HEK293T (cell line): Measurements from ENCODE around the gene HTATIP2.

Experiments
- CTCF ChIA-PET: fragments of 350-600 bp; formaldehyde crosslinking; extraction: SDS; loops from one replicate; lab custom pipeline; 2021; ENCODE audit warnings: antibody characterized with exemption, inconsistent platforms; lab: Yijun Ruan, JAX
- POLR2A ChIA-PET: fragments of 350-600 bp; formaldehyde crosslinking; extraction: SDS; loops from one replicate; lab custom pipeline; 2020; ENCODE audit warnings: antibody characterized with exemption, inconsistent platforms; lab: Yijun Ruan, JAX
- DNase-seq: peaks from one replicate; pipeline ENCODE4 v3.0.0; 2012; ENCODE audit warnings: mixed read lengths; ENCODE audit errors: extremely low spot score
- ARNT ChIP-seq: fragments of 450-650 bp; IDR thresholded peaks from 2 replicates; pipeline ENCODE4 v1.6.1; 2017; ENCODE audit warnings: mild to moderate bottlenecking
- BHLHE40 ChIP-seq: fragments of 450-650 bp; IDR thresholded peaks from 2 replicates; pipeline ENCODE4 v1.6.1; 2016; ENCODE audit warnings: mild to moderate bottlenecking, moderate library complexity, borderline replicate concordance
- CTBP1 ChIP-seq: fragments of 450-650 bp; IDR thresholded peaks from 2 replicates; pipeline ENCODE4 v1.6.1; 2016; ENCODE audit warnings: borderline replicate concordance
- ELF4 ChIP-seq: fragments of 450-650 bp; IDR thresholded peaks from 2 replicates; pipeline ENCODE4 v1.6.1; 2017; ENCODE audit warnings: antibody characterized with exemption
- FOXA1 ChIP-seq: fragments of 450-650 bp; IDR thresholded peaks from 2 replicates; pipeline ENCODE4 v1.6.1; 2016; ENCODE audit warnings: mild to moderate bottlenecking
- FOXK2 ChIP-seq: fragments of 450-650 bp; IDR thresholded peaks from 2 replicates; pipeline ENCODE4 v1.6.1; 2016; ENCODE audit warnings: mild to moderate bottlenecking
- FOXM1 ChIP-seq: fragments of 450-650 bp; IDR thresholded peaks from 2 replicates; pipeline ENCODE4 v1.6.1; 2017; ENCODE audit warnings: mild to moderate bottlenecking, borderline replicate concordance
- HDGF ChIP-seq: fragments of 450-650 bp; IDR thresholded peaks from 2 replicates; pipeline ENCODE4 v1.6.1; 2017; ENCODE audit warnings: antibody characterized with exemption, borderline replicate concordance
- L3MBTL2 ChIP-seq: fragments of 450-650 bp; conservative IDR thresholded peaks from 2 replicates; pipeline ENCODE4 v1.6.1; 2016; ENCODE audit warnings: mild to moderate bottlenecking
- LEF1 ChIP-seq: fragments of 450-650 bp; IDR thresholded peaks from 2 replicates; pipeline ENCODE4 v1.6.1; 2017; ENCODE audit warnings: mild to moderate bottlenecking, borderline replicate concordance
- NFRKB ChIP-seq: fragments of 450-650 bp; IDR thresholded peaks from 2 replicates; pipeline ENCODE4 v1.6.1; 2016; ENCODE audit warnings: mild to moderate bottlenecking, moderate library complexity
- SP1 ChIP-seq: fragments of 450-650 bp; IDR thresholded peaks from 2 replicates; pipeline ENCODE4 v1.6.1; 2017
- SUZ12 ChIP-seq: fragments of 450-650 bp; IDR thresholded peaks from 2 replicates; pipeline ENCODE4 v1.6.1; 2016; ENCODE audit warnings: mild to moderate bottlenecking
- TARDBP ChIP-seq: fragments of 450-650 bp; IDR thresholded peaks from 2 replicates; pipeline ENCODE4 v1.6.1; 2016
- ZNF384 ChIP-seq: fragments of 450-650 bp; IDR thresholded peaks from 2 replicates; pipeline ENCODE4 v1.6.1; 2016
- TF ChIP-seq, protein P1 (sequence below): fragments of 450-650 bp; IDR thresholded peaks from 2 replicates; pipeline ENCODE4 v1.6.1; 2016

Gene HTATIP2

DNA sequence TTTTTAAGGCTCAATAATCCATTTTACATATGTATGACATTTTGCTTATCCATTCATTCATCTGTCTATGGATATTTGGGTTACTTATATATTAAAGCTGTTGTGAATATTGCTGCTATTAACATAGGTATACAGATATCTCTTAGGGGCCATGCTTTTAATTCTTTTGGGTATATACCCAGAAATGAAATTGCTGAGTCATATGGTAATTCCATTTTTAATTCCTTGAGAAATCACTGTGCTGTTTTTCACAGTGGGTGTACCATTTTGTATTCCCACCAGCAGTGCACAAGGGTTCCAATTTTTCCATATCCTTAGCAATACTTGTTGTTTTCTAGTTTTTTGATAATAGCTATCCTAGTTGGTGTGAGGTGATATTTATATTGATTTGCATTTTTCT is 43.0 kb downstream of the HTATIP2 start:
- CTCF ChIA-PET = no interaction called here

GRCh38 chr11:20407344-20407743 is 43.8 kb downstream of the HTATIP2 start:
- ChIA-PET POLR2A (no interaction called here), CTCF (no interaction called here)
- TF ChIP-seq TARDBP (no peak), FOXM1 (no peak), HDGF (no peak), SP1 (no peak), CTBP1 (no peak), ZNF384 (no peak), NFRKB (no peak), FOXA1 (no peak), ARNT (no peak), ELF4 (no peak), L3MBTL2 (no peak), LEF1 (no peak), BHLHE40 (no peak), SUZ12 (no peak), FOXK2 (no peak)
- TF ChIP-seq, protein P1, sequence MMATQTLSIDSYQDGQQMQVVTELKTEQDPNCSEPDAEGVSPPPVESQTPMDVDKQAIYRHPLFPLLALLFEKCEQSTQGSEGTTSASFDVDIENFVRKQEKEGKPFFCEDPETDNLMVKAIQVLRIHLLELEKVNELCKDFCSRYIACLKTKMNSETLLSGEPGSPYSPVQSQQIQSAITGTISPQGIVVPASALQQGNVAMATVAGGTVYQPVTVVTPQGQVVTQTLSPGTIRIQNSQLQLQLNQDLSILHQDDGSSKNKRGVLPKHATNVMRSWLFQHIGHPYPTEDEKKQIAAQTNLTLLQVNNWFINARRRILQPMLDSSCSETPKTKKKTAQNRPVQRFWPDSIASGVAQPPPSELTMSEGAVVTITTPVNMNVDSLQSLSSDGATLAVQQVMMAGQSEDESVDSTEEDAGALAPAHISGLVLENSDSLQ = no peak
- DNase-seq = no peak

More for the DNA sequence above, 43.0 kb downstream of the HTATIP2 start:
- no peak for TF ChIP-seq FOXA1
- no peak for TF ChIP-seq ELF4
- TF ChIP-seq FOXK2 = no peak
- no peak for TF ChIP-seq ZNF384
- TF ChIP-seq, protein P1 = no peak
- no peak for TF ChIP-seq FOXM1
- no peak for TF ChIP-seq SUZ12
- no peak for TF ChIP-seq CTBP1
- POLR2A ChIA-PET = interaction anchor here (0.5 kb wide), 1 partner anchor 9 kb away, joined by 3 read pairs; no protein-coding TSS in a partner anchor
- DNase-seq = no peak

- ChIA-PET POLR2A (no interaction called here), CTCF (no interaction called here)
- no peak for DNase-seq
- no peak for TF ChIP-seq LEF1
- TF ChIP-seq ARNT = no peak
- no peak for TF ChIP-seq SUZ12
- TF ChIP-seq L3MBTL2 = no peak
- TF ChIP-seq HDGF = no peak
- TF ChIP-seq BHLHE40 = no peak
- TF ChIP-seq SP1 = no peak
- TF ChIP-seq FOXA1 = no peak
Observed at GRCh38 chr11:20415432-20415831, 51.9 kb downstream of the HTATIP2 start.

GRCh38 chr11:20417771-20418170 is 54.3 kb downstream of the HTATIP2 start:
- DNase-seq = no peak
- TF ChIP-seq FOXA1 (no peak), CTBP1 (no peak), SP1 (no peak), NFRKB (no peak), ZNF384 (no peak), ELF4 (no peak), SUZ12 (no peak), FOXM1 (no peak)
- TF ChIP-seq, protein P1 = no peak
- ChIA-PET POLR2A (no interaction called here), CTCF (no interaction called here)

DNA sequence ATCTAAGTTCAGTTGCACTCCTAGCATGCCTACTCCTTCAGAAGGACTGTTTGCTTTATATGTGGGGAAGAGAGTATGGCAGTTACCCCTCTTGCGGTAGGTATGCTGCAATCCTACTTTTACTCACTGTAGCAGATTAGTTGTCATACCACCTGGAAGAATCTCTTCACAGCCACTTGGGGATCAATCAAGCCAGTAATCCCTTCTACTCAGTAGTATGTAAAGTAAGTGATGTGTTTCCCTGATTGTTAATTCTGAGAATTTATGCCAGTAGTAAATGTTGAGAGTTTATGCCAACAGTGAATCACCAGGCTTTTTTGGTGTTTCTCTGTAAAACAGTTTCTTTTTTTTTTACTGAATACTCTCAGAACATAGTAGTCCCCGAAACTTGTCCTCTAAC is 58.4 kb downstream of the HTATIP2 start:
- CTCF ChIA-PET = no interaction called here
- DNase-seq = no peak
- no peak for TF ChIP-seq SP1
- TF ChIP-seq L3MBTL2 = no peak
- no peak for TF ChIP-seq CTBP1
- TF ChIP-seq, protein P1 = no peak
- no peak for TF ChIP-seq HDGF
- no peak for TF ChIP-seq ARNT
- no peak for TF ChIP-seq FOXK2
- no peak for TF ChIP-seq ZNF384
- no peak for TF ChIP-seq NFRKB
- no peak for TF ChIP-seq LEF1
- no peak for TF ChIP-seq FOXA1
- TF ChIP-seq SUZ12 = no peak
- TF ChIP-seq ELF4 = no peak
- TF ChIP-seq TARDBP = no peak
- TF ChIP-seq FOXM1 = no peak
- no peak for TF ChIP-seq BHLHE40
- POLR2A ChIA-PET = no interaction called here

GRCh38 chr11:20429216-20429615 is 65.7 kb downstream of the HTATIP2 start:
- no peak for DNase-seq

More at GRCh38 chr11:20429216-20429615, 65.7 kb downstream of the HTATIP2 start:
- TF ChIP-seq, protein P1 = no peak
- no peak for TF ChIP-seq SP1
- no peak for TF ChIP-seq TARDBP
- TF ChIP-seq BHLHE40 = no peak
- TF ChIP-seq FOXM1 = no peak
- no peak for TF ChIP-seq FOXK2
- TF ChIP-seq NFRKB = no peak
- TF ChIP-seq CTBP1 = no peak
- no peak for TF ChIP-seq FOXA1
- ChIA-PET CTCF (no interaction called here), POLR2A (no interaction called here)
